Measurements from ENCODE around the gene PRR20C. TPM values are rescaled to one million over a fixed set of nuclear protein-coding genes. Genes with fewer than 3 reads are reported as not detected.
"Not testable (repeated sequence)": the region's sequence is repeated elsewhere in the genome, so short reads cannot be mapped to it uniquely, and the experiment has no call there.

The PRR20C gene
- total RNA-seq, 4 donors from 2014 or later, result not detected

GRCh38 chr13:57138988-57139387 is 14.9 kb upstream of the PRR20C start:
- Histone ChIP-seq H3K4me1 (no peaks in the 10 kb centered on the region), H3K27ac (no peak overlapping the region), H3K27me3 (no peaks in the 10 kb centered on the region), H3K36me3 (no peaks in the 10 kb centered on the region), H3K4me3 (no peak overlapping the region), H3K9me3 (no peaks in the 10 kb centered on the region)
- TF ChIP-seq POLR2A (IDR thresholded peaks at IDR 0.05), result no peak
- TF ChIP-seq CTCF (IDR thresholded peaks at IDR 0.05), result no peak
- DNase-seq, result no peak
- intact Hi-C loops (cut with DNase I; ENCODE audit: low total_unique reads), result no loop called here

GRCh38 chr13:57139781-57140180 is 14.1 kb upstream of the PRR20C start:
- DNase-seq, result peak in 1 of 2 donors; percentile 8
- H3K4me3 ChIP-seq; H3K27me3 ChIP-seq; intact Hi-C loops (cut with DNase I; ENCODE audit: low total_unique reads); H3K27ac ChIP-seq; H3K4me1 ChIP-seq; H3K36me3 ChIP-seq; H3K9me3 ChIP-seq: not testable (repeated sequence)

- H3K4me1 ChIP-seq; H3K27me3 ChIP-seq; H3K9me3 ChIP-seq; H3K4me3 ChIP-seq; DNase-seq; H3K27ac ChIP-seq; intact Hi-C loops (cut with DNase I; ENCODE audit: low total_unique reads); H3K36me3 ChIP-seq: not testable (repeated sequence)
Observed at GRCh38 chr13:57140235-57140968, 13.5 kb upstream of the PRR20C start, which contains the start of gene PRR20A. Gene PRR20A, plus strand, starts transcription at chr13:57140918. Its CDS starts 387 bp downstream, at chr13:57141305.

GRCh38 chr13:57147188-57147587 is 6.7 kb upstream of the PRR20C start, which contains the start of gene PRR20B:
Gene PRR20B, plus strand, starts transcription at chr13:57147488. Its CDS starts 387 bp downstream, at chr13:57147875.
- H3K9me3 ChIP-seq; H3K27ac ChIP-seq; H3K27me3 ChIP-seq; intact Hi-C loops (cut with DNase I; ENCODE audit: low total_unique reads); DNase-seq; H3K36me3 ChIP-seq; H3K4me3 ChIP-seq; H3K4me1 ChIP-seq: not testable (repeated sequence)

GRCh38 chr13:57148106-57148505 is 5.8 kb upstream of the PRR20C start:
- intact Hi-C loops (cut with DNase I; ENCODE audit: low total_unique reads), result not testable (repeated sequence)

GRCh38 chr13:57160332-57160731 is 6.5 kb downstream of the PRR20C start, which contains the start of gene PRR20D:
Gene PRR20D, plus strand, starts transcription at chr13:57160632. Its CDS starts 387 bp downstream, at chr13:57161019.
- H3K4me3 ChIP-seq; H3K9me3 ChIP-seq; DNase-seq; intact Hi-C loops (cut with DNase I; ENCODE audit: low total_unique reads); H3K27ac ChIP-seq; H3K27me3 ChIP-seq; H3K4me1 ChIP-seq; H3K36me3 ChIP-seq: not testable (repeated sequence)

More at GRCh38 chr13:57148106-57148505, 5.8 kb upstream of the PRR20C start:
- not testable (repeated sequence) for H3K36me3 ChIP-seq, DNase-seq, H3K9me3 ChIP-seq, H3K4me3 ChIP-seq, H3K27me3 ChIP-seq, H3K27ac ChIP-seq, H3K4me1 ChIP-seq

- intact Hi-C loops (cut with DNase I; ENCODE audit: low total_unique reads), result not testable (repeated sequence)
Observed at GRCh38 chr13:57166897-57167296, 13.0 kb downstream of the PRR20C start, which contains the start of gene PRR20E. Gene PRR20E, plus strand, starts transcription at chr13:57167197. Its CDS starts 387 bp downstream, at chr13:57167584.

GRCh38 chr13:57191667-57192066 is 37.8 kb downstream of the PRR20C start:
- H3K4me3 ChIP-seq, result no peak overlapping the region
- no peaks in the 10 kb centered on the region for H3K27me3 ChIP-seq
- no peaks in the 10 kb centered on the region for H3K36me3 ChIP-seq
- no peaks in the 10 kb centered on the region for H3K4me1 ChIP-seq
- H3K27ac ChIP-seq, result no peak overlapping the region
- DNase-seq, result no peak
- H3K9me3 ChIP-seq, result no peaks in the 10 kb centered on the region
- intact Hi-C loops (cut with DNase I; ENCODE audit: low total_unique reads), result no loop called here
- no peak for TF ChIP-seq CTCF (IDR thresholded peaks at IDR 0.05)
- TF ChIP-seq POLR2A (IDR thresholded peaks at IDR 0.05), result no peak

More at GRCh38 chr13:57166897-57167296, 13.0 kb downstream of the PRR20C start, which contains the start of gene PRR20E:
- not testable (repeated sequence) for H3K4me1 ChIP-seq, H3K36me3 ChIP-seq, H3K9me3 ChIP-seq, H3K27me3 ChIP-seq, H3K27ac ChIP-seq, DNase-seq, H3K4me3 ChIP-seq

Small RNA genes lying within 50 kb of the gene (small RNA-seq; reads per million reads assigned to genes)
- not detected for gene PRR20FP

Other genes starting within 250 kb of the PRR20C start
- not detected for gene PRR20A, start 13.1 kb upstream of the PRR20C start, total RNA-seq
- gene PRR20B, start 6.6 kb upstream of the PRR20C start, total RNA-seq, result not detected
- gene PRR20D, start 6.6 kb downstream of the PRR20C start, total RNA-seq, result not detected
- gene PRR20E, start 13.1 kb downstream of the PRR20C start, total RNA-seq, result not detected

Data from uterus (tissue), 4 donors.